LNCAP (cell line): ENCODE data around the gene CNGB1.

Experiments
- TF ChIP-seq, protein P1 (sequence below): fragments of 450-650 bp; IDR thresholded peaks from 2 replicates; pipeline ENCODE4 v1.5.1; 2017; ENCODE audit warnings: mild to moderate bottlenecking

CNGB1 gene

DNA sequence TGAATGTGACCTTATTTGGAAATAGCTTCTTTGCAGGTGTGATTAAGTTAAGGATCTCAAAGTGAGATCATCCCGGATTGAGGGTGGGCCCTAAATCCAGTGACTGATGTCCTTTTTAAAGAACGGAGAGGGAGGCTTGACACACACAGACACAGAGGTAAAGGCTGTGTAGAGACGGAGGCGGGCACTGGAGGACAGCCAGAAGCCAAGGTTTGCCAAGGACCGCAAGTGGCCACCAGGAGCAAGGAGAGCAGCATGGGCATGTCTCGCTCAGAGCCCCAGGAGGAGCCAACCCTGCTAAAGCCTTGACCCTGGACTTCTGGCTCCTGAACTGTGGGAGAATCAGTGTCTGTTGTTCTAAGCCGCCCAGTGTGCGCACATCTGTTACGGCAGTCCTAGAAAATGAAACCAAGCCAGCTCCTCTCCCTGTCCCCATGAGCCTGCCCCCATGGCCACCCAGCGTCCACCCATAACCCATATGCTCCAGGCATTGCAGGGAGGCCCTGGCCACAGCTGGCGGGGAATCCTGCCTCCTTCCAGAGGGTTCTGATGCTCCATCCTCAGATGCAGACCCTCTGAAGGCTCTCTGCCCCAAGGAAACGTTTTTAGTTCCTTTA is 15.2 kb downstream of the CNGB1 start:
- TF ChIP-seq, protein P1, sequence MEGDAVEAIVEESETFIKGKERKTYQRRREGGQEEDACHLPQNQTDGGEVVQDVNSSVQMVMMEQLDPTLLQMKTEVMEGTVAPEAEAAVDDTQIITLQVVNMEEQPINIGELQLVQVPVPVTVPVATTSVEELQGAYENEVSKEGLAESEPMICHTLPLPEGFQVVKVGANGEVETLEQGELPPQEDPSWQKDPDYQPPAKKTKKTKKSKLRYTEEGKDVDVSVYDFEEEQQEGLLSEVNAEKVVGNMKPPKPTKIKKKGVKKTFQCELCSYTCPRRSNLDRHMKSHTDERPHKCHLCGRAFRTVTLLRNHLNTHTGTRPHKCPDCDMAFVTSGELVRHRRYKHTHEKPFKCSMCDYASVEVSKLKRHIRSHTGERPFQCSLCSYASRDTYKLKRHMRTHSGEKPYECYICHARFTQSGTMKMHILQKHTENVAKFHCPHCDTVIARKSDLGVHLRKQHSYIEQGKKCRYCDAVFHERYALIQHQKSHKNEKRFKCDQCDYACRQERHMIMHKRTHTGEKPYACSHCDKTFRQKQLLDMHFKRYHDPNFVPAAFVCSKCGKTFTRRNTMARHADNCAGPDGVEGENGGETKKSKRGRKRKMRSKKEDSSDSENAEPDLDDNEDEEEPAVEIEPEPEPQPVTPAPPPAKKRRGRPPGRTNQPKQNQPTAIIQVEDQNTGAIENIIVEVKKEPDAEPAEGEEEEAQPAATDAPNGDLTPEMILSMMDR, result no peak

DNA sequence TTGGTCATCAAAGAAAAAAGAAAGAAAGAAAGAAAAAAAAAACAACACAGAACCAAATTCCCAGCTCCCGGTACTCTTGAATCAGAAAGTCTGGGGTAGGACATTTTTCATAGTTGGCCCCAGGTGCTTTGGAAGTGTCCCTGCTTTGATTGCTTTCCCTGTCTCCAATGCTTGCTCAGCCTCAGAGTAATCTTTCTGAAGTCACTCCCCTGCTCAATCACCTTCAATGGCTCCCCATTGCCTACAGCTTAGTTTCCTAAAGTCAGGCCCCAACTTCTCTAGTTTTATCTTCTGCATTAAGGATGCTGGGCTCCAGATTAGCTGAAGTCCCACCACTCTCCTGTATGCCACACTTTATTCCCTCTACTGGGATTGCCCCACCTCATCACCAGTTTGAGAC is 17.1 kb downstream of the CNGB1 start:
- TF ChIP-seq, protein P1, result no peak

GRCh38 chr16:57952909-57953308 is 18.0 kb downstream of the CNGB1 start:
- TF ChIP-seq, protein P1, result no peak

GRCh38 chr16:57951204-57951960 is 19.5 kb downstream of the CNGB1 start:
- TF ChIP-seq, protein P1, result no peak

GRCh38 chr16:57950382-57950781 is 20.5 kb downstream of the CNGB1 start:
- TF ChIP-seq, protein P1, result no peak

DNA sequence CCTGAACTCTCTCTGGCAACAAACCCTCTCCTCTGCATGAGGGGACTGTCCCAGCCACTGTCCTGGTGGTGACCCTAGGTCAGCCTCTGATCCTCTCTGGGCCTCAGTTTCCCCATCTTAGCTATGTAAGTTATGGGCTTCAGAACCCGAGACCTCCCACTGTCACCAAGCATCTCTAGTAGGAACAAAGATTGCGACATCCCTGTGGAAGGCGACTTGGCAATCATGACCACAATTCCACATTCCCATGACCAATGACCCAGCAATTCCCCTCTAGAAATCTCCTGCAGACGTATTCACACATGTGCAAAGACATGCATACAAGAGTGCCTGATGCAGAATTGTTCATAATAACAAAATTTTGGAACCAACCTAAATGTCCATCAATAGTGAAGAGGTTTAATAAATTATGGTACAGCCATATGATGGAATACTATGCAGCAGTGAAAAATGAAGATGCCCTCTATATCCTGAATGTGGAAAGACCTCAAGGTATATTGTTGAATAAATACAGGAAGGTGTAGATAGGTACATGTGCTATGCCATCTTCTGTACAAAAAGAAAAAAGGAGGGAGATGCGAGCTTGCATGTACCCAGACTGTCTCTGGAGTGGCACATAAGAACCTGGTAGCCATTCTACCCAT is 21.2 kb downstream of the CNGB1 start:
- TF ChIP-seq, protein P1, result no peak

- TF ChIP-seq, protein P1, result no peak
These were observed 21.9 kb downstream of the CNGB1 start for GRCh38 chr16:57949013-57949412.
